K562 (cell line): ENCODE results near the gene KCNN3. TPM values are rescaled to one million over a fixed set of nuclear protein-coding genes. Genes with fewer than 3 reads are reported as not detected.

Experiments used
- ATAC-seq: fragments of 200-7000 bp; cut with Tn5 transposase; 3 replicates; pipeline ENCODE4 v1.9.1; 2020; ENCODE audit warnings: moderate library complexity
- BruUV-seq: library from RNA; stranded (reverse); fragments of 400-500 nt; replicated peaks from 2 replicates; lab custom pipeline; 2021; lab: Mats Ljungman, UMichigan
- CTCF ChIA-PET: fragments of 300-600 bp; formaldehyde crosslinking; extraction: SDS; loops from one replicate; lab custom pipeline; 2021; ENCODE audit warnings: low intra/inter-chr PET ratio; lab: Yijun Ruan, JAX
- POLR2A ChIA-PET: fragments of 300-600, 350-650 bp; sonication (Branson Sonifier 250); formaldehyde crosslinking; extraction: SDS; loops from one replicate; lab custom pipeline; 2021; ENCODE audit warnings: antibody characterized with exemption, inconsistent platforms; lab: Yijun Ruan, JAX
- DNase-seq, 4 experiments: peaks; one replicate each; pipeline versions ENCODE4 v3.0.0 to v3.0.0-alpha.2; 2011 to 2018; ENCODE audit warnings: low spot score in 3 of 4, mixed read lengths in 3 of 4; ENCODE audit errors: extremely low read depth in 1 of 4
- FAIRE-seq: peaks from 2 replicates; lab custom pipeline; 2011; peaks lifted over from hg19 to GRCh38; lab: Jason Lieb, UNC
- H2AFZ ChIP-seq: 2 replicates; pipeline ENCODE4 v1.6.0; 2011; ENCODE audit warnings: low read depth, low read length, control low read depth, inconsistent platforms
- H3K27ac ChIP-seq: fragments of 200-600 bp; 3 replicates; pipeline ENCODE4 v1.8.0; 2011; ENCODE audit warnings: low read depth, mild to moderate bottlenecking, control low read depth, inconsistent platforms, low read length, moderate library complexity, mixed read lengths; ENCODE audit errors: extremely low read depth
- H3K27me3 ChIP-seq, 2 experiments: fragments of 300-600 bp in 1 of 2; 2 replicates in 1 of 2; 3 replicates in 1 of 2; pipeline versions ENCODE4 v1.6.0 to v1.8.0; 2011; ENCODE audit warnings: inconsistent platforms in 2 of 2, low read length in 2 of 2, mild to moderate bottlenecking in 1 of 2, mixed read lengths in 1 of 2, moderate library complexity in 1 of 2; ENCODE audit not compliant: control insufficient read depth in 2 of 2, insufficient read depth in 2 of 2
- H3K36me3 ChIP-seq: fragments of 300-600 bp; 3 replicates; pipeline ENCODE4 v1.8.0; 2011; ENCODE audit warnings: mild to moderate bottlenecking, low read length, inconsistent platforms; ENCODE audit not compliant: control insufficient read depth, insufficient read depth
- H3K4me1 ChIP-seq, 2 experiments: fragments of 200-600 bp in 1 of 2; replicated peaks in 1 of 2; 2 replicates in 1 of 2; 3 replicates in 1 of 2; pipeline versions ENCODE4 v1.5.1 to v1.8.0; 2011; ENCODE audit warnings: inconsistent platforms in 2 of 2, low read length in 2 of 2, mild to moderate bottlenecking in 1 of 2, mixed read lengths in 1 of 2, moderate library complexity in 1 of 2; ENCODE audit not compliant: control insufficient read depth in 2 of 2, insufficient read depth in 2 of 2
- H3K4me2 ChIP-seq: 2 replicates; pipeline ENCODE4 v1.6.1; 2011; ENCODE audit warnings: low read length, control low read depth, inconsistent platforms, mixed read lengths; ENCODE audit not compliant: insufficient read depth
- H3K4me3 ChIP-seq: fragments of 200-600 bp; sonication (generic), shearing (Covaris generic); 2 replicates; pipeline ENCODE4 v1.5.1; 2016; ENCODE audit warnings: control low read depth, inconsistent platforms
- H3K79me2 ChIP-seq: fragments of 200-600 bp; 3 replicates; pipeline ENCODE4 v1.8.0; 2011; ENCODE audit warnings: low read length, inconsistent platforms; ENCODE audit not compliant: control insufficient read depth, insufficient read depth
- H3K9ac ChIP-seq, 2 experiments: 2 replicates each; pipeline versions ENCODE4 v1.6.0 to v1.6.1; 2011; ENCODE audit warnings: low read depth in 2 of 2, low read length in 2 of 2, control low read depth in 1 of 2, inconsistent platforms in 1 of 2, mild to moderate bottlenecking in 1 of 2, mixed read lengths in 1 of 2; ENCODE audit not compliant: insufficient read depth in 1 of 2
- H3K9me1 ChIP-seq: one replicate; pipeline ENCODE4 v1.6.0; 2011; ENCODE audit warnings: inconsistent platforms, mild to moderate bottlenecking, low read length, moderate library complexity; ENCODE audit not compliant: control insufficient read depth, insufficient read depth
- H3K9me3 ChIP-seq: replicated peaks from 2 replicates; pipeline ENCODE4 v1.5.1; 2011; ENCODE audit warnings: low read depth, low read length, inconsistent platforms; ENCODE audit not compliant: control insufficient read depth, insufficient read depth
- H4K20me1 ChIP-seq: replicated peaks from 2 replicates; pipeline ENCODE4 v1.6.1; 2011; ENCODE audit warnings: low read length, inconsistent platforms, mixed read lengths; ENCODE audit not compliant: control insufficient read depth, insufficient read depth
- HNRNPH1 ChIP-seq: fragments of 200-400 bp; formaldehyde crosslinking; optimal IDR thresholded peaks from 2 replicates; pipeline ENCODE3; 2017; ENCODE audit warnings: low read depth, mild to moderate bottlenecking, low read length, moderate library complexity
- MBD2 ChIP-seq: sonication (generic); IDR thresholded peaks from 2 replicates; pipeline ENCODE4 v1.6.1; 2016; ENCODE audit warnings: low read depth, borderline replicate concordance
- WGBS: fragments of 100-300 bp; shearing (Covaris generic); methylation state at CpG from one replicate; pipeline ENCODE4 v1.1.6; 2016; ENCODE audit warnings: low coverage, mixed read lengths; ENCODE audit not compliant: insufficient coverage; ENCODE audit errors: missing lambda C conversion rate; 5-methylcytosine and 5-hydroxymethylcytosine counted together
- in situ Hi-C: fragments of 300-500 bp; cut with MboI; formaldehyde crosslinking; loops from 4 replicates; pipeline ENCODE4 v1.15.0; 2018; ENCODE audit warnings: inconsistent platforms, mixed read lengths
- intact Hi-C: fragments of 100-400 bp; cut with micrococcal nuclease; formaldehyde crosslinking; loops from 2 replicates; pipeline ENCODE4 v1.14.2; 2022
- polyA plus RNA-seq, 8 experiments: library from polyadenylated mRNA; depleted of rRNA in 4 of 8; stranded (reverse) in 5 of 8; unstranded in 3 of 8; fragments of >200 nt; fragmentation: Nextera tagmentation in 2 of 8; fragmentation: Illumina TruSeq in 1 of 8; extraction: Ambion mirVana in 2 of 8; extraction: Trizol in 1 of 8; gene quantifications; 2 replicates each; pipeline versions ENCODE4 v1.2.1 to v1.2.3, GENCODE V29; 2011 to 2014; ENCODE audit warnings: inconsistent platforms in 1 of 8, missing spikeins in 1 of 8
- total RNA-seq, 7 experiments: library from RNA; depleted of rRNA in 6 of 7; stranded (reverse); fragments of >200 nt in 6 of 7; fragmentation: Illumina TruSeq in 2 of 7; extraction: Trizol in 2 of 7; gene quantifications; 2 replicates each; pipeline versions ENCODE4 v1.2.1 to v1.2.3, GENCODE V29; 2011 to 2021; ENCODE audit warnings: low replicate concordance in 1 of 7
- TF ChIP-seq, protein P1 (sequence below): fragments of 250-450 bp; sonication (Bioruptor Pico); IDR thresholded peaks from 2 replicates; pipeline ENCODE4 v1.8.0; 2021; ENCODE audit warnings: moderate library complexity, mild to moderate bottlenecking, inconsistent platforms

KCNN3 gene
- total and polyA plus RNA-seq, 9 of the 15 experiments (the other 6 are each of a cell fraction or from before 2014, with no cell fraction given), result 0.02 to 0.03 TPM; not detected in 7

DNA sequence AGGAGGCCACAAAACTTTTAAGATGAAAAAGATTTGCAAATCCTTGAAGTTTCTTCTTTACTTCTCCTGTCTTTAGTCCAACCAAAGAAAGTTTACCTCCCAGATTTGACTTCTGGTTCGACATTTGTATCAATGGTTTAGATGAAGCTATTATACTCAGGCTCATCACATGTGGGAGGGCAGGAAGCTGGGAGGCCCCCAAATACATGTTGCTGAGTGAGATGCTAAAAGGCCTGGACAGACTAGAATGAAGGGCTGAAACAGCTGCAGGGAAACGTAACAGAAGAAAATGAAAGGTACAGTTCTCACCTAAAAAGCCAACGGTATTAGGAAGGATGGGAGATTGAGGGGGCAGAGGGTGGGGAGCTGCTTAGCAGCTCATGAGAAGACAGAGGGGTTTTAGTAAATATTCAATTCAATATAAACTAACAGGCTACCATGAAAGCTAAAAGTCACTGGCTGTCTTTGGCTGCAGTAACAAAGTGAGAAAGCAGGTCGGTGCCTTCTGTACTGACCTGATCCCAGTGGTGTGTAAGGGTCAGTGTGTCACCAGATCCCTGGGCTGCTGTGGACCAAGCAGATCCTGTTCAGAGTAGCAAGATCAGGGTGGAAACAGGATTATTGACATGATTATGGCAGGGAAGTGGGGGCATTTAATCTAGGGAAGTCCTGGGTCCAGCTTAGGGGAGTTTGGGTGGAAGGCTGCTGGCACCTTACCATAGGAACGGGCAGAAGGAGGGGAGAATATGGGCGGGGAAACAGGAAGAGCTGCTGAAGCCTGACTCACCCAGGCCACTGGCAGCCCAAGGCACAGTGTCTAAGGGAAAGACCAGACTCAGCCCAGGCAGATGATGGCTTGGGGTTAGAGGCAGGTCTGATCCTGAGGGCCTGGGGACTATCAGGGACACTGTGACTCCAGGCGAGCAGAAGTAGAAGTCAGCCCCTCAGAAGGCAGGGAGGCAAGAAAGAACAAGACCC is 60.4 kb downstream of the KCNN3 start:
- Histone ChIP-seq H3K27me3 (peaks cover 88 to 90% of the 10 kb centered on the region in 2 experiments), H4K20me1 (peaks cover 6% of the 10 kb centered on the region; the same call in 1 of the 2 replicates), H3K9ac (no peak overlapping the region), H3K9me3 (no peaks in the 10 kb centered on the region), H3K9me1 (no peaks in the 10 kb centered on the region), H3K4me1 (peaks cover 0 to 14% of the 10 kb centered on the region in 2 experiments; a peak in 1 of 5 replicates), H2AFZ (no peak overlapping the region), H3K27ac (no peak overlapping the region), H3K79me2 (no peaks in the 10 kb centered on the region), H3K4me2 (no peak overlapping the region), H3K4me3 (no peak overlapping the region), H3K36me3 (no peaks in the 10 kb centered on the region)
- FAIRE-seq, result no peak
- intact Hi-C loops, result no loop called here
- ATAC-seq, result no peak
- ChIA-PET POLR2A (interaction anchor here (0.5 to 1.1 kb wide), 4 partner anchors 11 to 606 kb away, joined by 3 to 4 read pairs (median 3); no protein-coding TSS in a partner anchor), CTCF (no interaction called here)
- WGBS, result 2% methylated on average over 7 of the region's 7 CpGs
- DNase-seq, result no peak
- no TSS peak for BruUV-seq
- in situ Hi-C loops, result no loop called here
- TF ChIP-seq MBD2 (no peak), HNRNPH1 (no peak)
- TF ChIP-seq, protein P1, sequence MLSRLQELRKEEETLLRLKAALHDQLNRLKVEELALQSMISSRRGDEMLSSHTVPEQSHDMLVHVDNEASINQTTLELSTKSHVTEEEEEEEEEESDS (CRISPR knock-in tag), result no peak
